Measurements from ENCODE around the gene CLTB. TPM values are rescaled to one million over a fixed set of nuclear protein-coding genes. Genes with fewer than 3 reads are reported as not detected.

Gene CLTB
- total RNA-seq, 4 donors from 2014 or later: 261 to 386 (median 302) TPM

DNA sequence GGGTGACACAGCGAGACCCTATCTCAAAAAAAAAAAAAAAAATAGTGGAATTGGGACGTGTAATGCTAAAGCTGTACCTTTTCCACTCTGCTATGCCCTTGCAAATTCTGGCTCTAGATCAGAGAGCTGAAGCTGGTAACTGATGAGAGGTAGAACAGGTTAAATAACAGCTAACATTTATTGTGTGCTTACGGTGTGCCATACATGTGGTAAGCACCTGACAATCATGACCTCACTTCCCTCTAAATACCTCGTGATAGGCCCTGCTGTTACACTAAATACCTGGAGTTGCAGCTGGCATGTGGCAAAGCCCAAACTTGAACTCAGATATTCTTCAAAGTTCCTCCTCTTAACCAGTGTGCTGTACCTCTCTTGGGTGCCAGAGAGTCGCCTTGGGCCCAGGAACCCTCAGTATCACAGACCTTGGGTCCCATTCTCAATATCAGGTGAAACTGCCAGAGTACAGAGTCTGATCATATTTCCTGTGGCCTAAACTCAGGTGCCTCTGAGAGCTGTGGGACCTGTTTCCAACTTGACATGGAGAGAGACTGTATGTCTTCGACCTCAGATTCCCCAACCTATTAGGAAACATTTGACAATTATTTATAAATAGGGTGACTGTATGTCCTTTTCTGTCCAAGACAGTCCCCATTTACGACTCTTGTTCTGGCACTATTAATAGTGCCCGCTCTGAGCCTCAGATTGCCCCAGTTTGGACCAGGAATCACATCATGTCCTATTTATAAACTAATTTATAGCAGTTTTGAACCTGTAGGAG, 46.2 kb downstream of the CLTB start:
- no peaks in the 10 kb centered on the region for H3K27me3 ChIP-seq
- DNase-seq (peak; percentile 67 to 87), ATAC-seq (peak; percentile 69 to 71)
- peak overlapping the region; percentile 95 to 97 (median 96) for H3K27ac ChIP-seq
- H3K9me3 ChIP-seq: no peaks in the 10 kb centered on the region
- H3K4me3 ChIP-seq: no peak overlapping the region
- intact Hi-C loops (cut with DNase I; ENCODE audit: low total_unique reads) (loop anchor here (2.0 kb wide), 1 partner anchor 19 kb away; the partner anchor contains the start of genes HIGD2A and NOP16), in situ Hi-C loops (cut with MboI; ENCODE audit: low sequenced_read_pairs in 4 of 4) (no loop called here)
- peaks cover 0 to 9% of the 10 kb centered on the region in 2 donors for H3K36me3 ChIP-seq
- peaks cover 57 to 62% of the 10 kb centered on the region in 2 donors for H3K4me1 ChIP-seq
- TF ChIP-seq, protein P1, sequence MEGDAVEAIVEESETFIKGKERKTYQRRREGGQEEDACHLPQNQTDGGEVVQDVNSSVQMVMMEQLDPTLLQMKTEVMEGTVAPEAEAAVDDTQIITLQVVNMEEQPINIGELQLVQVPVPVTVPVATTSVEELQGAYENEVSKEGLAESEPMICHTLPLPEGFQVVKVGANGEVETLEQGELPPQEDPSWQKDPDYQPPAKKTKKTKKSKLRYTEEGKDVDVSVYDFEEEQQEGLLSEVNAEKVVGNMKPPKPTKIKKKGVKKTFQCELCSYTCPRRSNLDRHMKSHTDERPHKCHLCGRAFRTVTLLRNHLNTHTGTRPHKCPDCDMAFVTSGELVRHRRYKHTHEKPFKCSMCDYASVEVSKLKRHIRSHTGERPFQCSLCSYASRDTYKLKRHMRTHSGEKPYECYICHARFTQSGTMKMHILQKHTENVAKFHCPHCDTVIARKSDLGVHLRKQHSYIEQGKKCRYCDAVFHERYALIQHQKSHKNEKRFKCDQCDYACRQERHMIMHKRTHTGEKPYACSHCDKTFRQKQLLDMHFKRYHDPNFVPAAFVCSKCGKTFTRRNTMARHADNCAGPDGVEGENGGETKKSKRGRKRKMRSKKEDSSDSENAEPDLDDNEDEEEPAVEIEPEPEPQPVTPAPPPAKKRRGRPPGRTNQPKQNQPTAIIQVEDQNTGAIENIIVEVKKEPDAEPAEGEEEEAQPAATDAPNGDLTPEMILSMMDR (IDR thresholded peaks at IDR 0.05 in 4 of 5, conservative IDR thresholded peaks at IDR 0.05 in 1 of 5): no peak
- TF ChIP-seq POLR2A (IDR thresholded peaks at IDR 0.05): no peak

DNA sequence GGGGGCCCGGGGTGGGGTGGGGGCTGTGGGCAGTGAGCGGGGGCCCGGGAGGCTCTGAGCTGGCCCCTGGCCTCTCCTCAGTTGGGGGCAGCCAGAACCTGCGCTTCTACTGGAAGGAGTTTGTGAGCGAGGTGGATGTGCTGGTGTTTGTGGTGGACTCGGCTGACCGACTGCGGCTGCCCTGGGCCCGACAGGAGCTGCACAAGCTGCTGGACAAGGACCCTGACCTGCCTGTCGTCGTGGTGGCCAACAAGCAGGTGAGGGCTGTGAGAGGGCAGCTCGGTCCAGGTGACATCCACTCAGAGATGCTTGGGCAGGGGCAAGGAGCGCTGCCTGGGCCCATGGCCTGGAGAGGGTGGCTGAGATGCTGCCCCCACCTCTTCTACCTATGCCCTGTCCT, 47.6 kb downstream of the CLTB start:
- TF ChIP-seq, protein P1 (IDR thresholded peaks at IDR 0.05 in 4 of 5, conservative IDR thresholded peaks at IDR 0.05 in 1 of 5): no peak
- no peak for TF ChIP-seq POLR2A (IDR thresholded peaks at IDR 0.05)
- no peak overlapping the region for H3K4me3 ChIP-seq
- intact Hi-C loops (cut with DNase I; ENCODE audit: low total_unique reads): no loop called here
- peaks cover 54 to 63% of the 10 kb centered on the region in 2 donors for H3K4me1 ChIP-seq
- DNase-seq (no peak), ATAC-seq (no peak)
- no peaks in the 10 kb centered on the region for H3K9me3 ChIP-seq
- peak overlapping the region; percentile 95 to 97 (median 96) for H3K27ac ChIP-seq
- no peaks in the 10 kb centered on the region for H3K27me3 ChIP-seq
- in situ Hi-C loops (cut with MboI; ENCODE audit: low sequenced_read_pairs in 4 of 4): no loop called here
- peaks cover 0 to 9% of the 10 kb centered on the region in 2 donors for H3K36me3 ChIP-seq

DNA sequence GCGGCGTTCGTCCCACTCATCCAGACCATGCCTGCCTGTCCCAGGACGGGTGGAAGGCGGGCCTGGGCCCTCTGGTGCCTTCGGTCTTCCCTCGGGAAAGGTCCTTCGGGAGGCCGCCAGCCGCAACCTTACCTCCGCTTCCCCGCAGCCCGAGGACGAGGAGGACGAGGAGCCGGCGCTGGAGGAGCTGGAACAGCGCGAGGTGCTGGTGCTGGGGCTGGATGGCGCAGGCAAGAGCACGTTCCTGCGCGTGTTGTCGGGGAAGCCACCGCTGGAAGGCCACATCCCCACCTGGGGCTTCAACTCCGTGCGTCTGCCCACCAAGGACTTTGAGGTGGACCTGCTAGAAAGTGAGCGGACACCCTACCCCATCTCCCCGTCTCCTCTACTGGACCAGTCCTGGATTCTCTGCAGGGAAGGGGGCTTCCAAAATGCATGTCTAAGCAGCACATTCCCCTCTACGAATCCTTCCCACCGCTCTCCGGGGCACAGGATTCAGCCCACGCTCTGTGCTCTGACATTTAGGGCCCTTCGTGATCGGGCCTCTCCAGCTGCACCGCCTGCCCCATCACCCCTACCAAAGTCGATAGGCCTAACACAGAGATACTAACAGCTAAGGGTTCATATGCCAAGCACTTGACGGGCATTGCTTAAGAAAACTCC, 50.0 kb downstream of the CLTB start:
- intact Hi-C loops (cut with DNase I; ENCODE audit: low total_unique reads): no loop called here
- Histone ChIP-seq H3K4me3 (peak overlapping the region; percentile 61 to 77 (median 71)), H3K36me3 (peaks cover 0 to 9% of the 10 kb centered on the region in 2 donors), H3K27ac (peak overlapping the region; percentile 95 to 97 (median 96)), H3K27me3 (no peaks in the 10 kb centered on the region), H3K4me1 (peaks cover 32 to 44% of the 10 kb centered on the region in 2 donors), H3K9me3 (no peaks in the 10 kb centered on the region)
- DNase-seq (no peak), ATAC-seq (no peak)
- in situ Hi-C loops (cut with MboI; ENCODE audit: low sequenced_read_pairs in 4 of 4): no loop called here
- no peak for TF ChIP-seq POLR2A (IDR thresholded peaks at IDR 0.05)
- TF ChIP-seq, protein P1 (IDR thresholded peaks at IDR 0.05 in 4 of 5, conservative IDR thresholded peaks at IDR 0.05 in 1 of 5): no peak

DNA sequence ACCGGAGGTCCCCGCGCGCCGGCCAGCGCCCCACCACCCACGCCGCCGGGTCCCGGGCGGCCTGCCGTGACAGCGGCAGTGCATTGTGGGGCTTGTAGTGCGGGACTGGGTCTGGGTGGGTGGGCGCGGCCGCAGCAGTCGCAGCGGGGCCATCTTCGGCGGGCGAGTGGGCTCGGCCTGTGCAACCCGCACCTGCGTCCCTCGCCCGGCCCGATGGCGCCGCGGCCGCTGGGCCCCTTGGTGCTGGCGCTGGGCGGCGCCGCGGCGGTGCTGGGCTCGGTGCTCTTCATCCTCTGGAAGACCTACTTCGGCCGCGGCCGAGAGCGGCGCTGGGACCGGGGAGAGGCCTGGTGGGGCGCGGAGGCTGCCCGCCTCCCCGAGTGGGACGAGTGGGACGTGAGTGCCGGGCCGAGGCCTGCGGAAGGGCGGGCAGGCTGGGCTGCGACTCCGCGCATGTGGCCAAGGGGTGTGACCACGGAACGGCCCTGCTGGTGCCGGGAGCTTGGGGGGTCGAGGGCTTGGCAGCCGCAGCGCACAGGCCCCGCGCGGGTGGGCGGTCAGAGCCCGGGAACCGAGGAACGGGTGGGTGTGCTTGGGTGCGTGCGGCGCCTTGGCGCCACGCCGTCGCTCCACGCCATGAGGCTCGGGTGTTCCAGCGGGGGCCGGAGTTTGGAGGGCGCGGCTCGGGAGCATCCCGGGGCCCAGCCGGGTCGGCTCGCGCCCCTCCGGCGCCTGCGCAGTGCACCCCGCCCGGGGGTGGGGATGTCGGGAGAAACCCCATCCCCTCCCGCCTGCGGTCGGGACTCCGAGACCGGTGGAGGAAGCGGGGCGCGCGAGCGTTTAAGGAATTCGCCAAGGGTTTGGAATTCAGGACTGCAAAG, 50.7 kb downstream of the CLTB start, which contains the start of gene ARL10:
Gene ARL10, plus strand, starts transcription at position 137 of the 881 bp plus-strand sequence. Its CDS starts 77 bp downstream, at position 214.
- H3K4me3 ChIP-seq: peak within 1 kb of the TSS; percentile 61 to 77 (median 71)
- DNase-seq (no peak), ATAC-seq (peak; percentile 9 to 13)
- H3K36me3 ChIP-seq: peaks cover 0 to 9% of the 10 kb centered on the region in 2 donors
- H3K9me3 ChIP-seq: no peaks in the 10 kb centered on the region
- no peaks in the 10 kb centered on the region for H3K27me3 ChIP-seq
- peak within 1 kb of the TSS; percentile 95 to 97 (median 96) for H3K27ac ChIP-seq
- peaks cover 24 to 39% of the 10 kb centered on the region in 2 donors for H3K4me1 ChIP-seq
- in situ Hi-C loops (cut with MboI; ENCODE audit: low sequenced_read_pairs in 4 of 4): no loop called here
- intact Hi-C loops (cut with DNase I; ENCODE audit: low total_unique reads): loop anchor here (1.0 kb wide), 1 partner anchor 83 kb away; the partner anchor contains the start of gene FAF2
- peak; percentile 53 to 73 for TF ChIP-seq POLR2A (IDR thresholded peaks at IDR 0.05)
- TF ChIP-seq, protein P1 (IDR thresholded peaks at IDR 0.05 in 4 of 5, conservative IDR thresholded peaks at IDR 0.05 in 1 of 5): no peak

Data from gastrocnemius medialis (tissue), 4 donors.